Esophagus mucosa (tissue), 1 donor: Measurements from ENCODE around the gene ACCSL. TPM values are rescaled to one million over a fixed set of nuclear protein-coding genes. Genes with fewer than 3 reads are reported as not detected.

Experiments used
- ATAC-seq: fragments of 200-7000 bp; cut with Tn5 transposase; one replicate; pipeline ENCODE4 v1.9.1; 2020
- total RNA-seq: library from RNA; stranded (reverse); gene quantifications from one replicate; pipeline ENCODE4 v1.2.4, GENCODE V29; 2023
- donor health status: DM: yes; HTN: yes; CAD: no.

Gene ACCSL
- total RNA-seq, 1 donor from 2014 or later = not detected

DNA sequence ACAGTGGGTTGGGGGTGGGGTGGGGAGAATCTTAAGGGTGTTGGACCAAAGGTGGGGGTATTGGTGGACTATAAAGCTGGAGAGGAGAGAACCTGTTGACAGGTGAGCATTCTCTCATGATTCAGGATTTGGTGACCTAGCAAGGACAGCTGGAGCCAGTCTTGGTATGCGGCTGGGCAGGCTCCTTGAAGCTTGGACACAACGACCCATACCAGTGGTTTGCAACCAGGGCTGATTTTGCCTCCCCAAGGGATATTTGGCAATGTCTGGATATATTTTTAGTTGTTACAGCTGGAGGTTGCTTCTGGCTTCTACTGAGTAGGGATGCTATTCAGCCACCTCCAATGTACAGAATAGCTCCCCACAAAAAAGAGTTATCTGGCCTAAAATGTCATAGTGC, 53.3 kb downstream of the ACCSL start:
- ATAC-seq = no peak

DNA sequence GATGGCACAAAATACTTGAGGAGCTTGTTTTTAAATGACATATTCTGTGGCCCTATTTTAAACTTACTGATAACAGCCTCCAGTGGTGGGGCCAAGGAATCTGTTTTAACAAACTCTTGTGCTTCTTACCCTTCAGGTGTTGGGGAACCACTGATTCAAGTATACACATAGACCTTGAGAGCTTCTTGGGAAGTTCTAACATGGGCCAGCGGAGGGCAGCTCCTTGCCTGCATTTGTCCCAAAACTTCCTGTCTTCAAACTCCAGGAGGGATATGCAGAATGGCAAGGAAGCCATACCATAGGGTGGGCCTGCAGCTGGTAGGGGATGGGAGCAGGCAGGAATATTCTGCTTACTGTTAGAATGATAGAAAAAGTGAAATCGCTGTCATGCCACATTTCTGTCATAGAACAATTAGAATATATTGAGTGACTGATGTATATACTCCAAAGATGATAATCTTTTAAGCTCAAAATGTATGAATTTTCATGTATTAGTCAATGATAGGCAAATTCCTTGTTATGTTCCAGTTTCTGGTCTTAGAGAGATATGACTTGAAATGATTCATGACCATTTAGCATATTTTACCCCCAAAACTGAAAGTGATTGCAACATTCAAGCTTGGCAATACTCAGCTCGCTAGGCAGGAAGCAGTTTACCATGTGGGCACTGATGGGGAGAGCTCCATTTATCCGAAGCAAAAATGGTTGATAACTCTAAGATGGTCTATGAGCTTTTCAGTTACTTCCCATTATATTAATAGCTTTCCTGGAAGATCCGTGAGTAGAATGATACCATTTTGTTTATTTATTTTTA, 56.9 kb downstream of the ACCSL start:
- ATAC-seq = no peak

DNA sequence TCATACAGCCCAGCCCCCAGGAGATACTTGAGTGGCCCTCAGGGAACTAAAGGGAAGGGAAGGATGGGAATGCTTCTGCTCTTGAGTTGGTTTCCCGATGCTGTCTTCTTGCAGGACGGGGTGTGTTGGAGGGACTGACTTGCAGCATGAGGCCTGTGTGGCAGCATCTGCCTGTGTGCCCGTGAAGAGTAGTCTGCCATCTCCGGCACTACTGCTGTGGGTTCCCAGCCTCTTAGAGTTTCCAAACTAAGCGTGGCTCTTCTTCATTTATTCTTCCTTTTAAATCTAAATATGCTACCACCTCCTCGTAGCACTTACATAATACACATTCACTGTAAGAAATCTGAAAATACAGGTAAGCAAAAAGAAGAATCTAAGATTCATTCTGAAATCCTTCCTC, 60.5 kb downstream of the ACCSL start:
- ATAC-seq = no peak

Other genes starting within 250 kb of the ACCSL start
- gene ALKBH3, start 167.2 kb upstream of the ACCSL start, total RNA-seq = 31.9 TPM
- 2.7 TPM for gene C11orf96, start 105.3 kb upstream of the ACCSL start, total RNA-seq
- 5.9 TPM for gene ACCS, start 18.3 kb downstream of the ACCSL start, total RNA-seq
- gene EXT2, start 47.7 kb downstream of the ACCSL start, total RNA-seq = 28.8 TPM